ENCODE data around the gene PSD2. TPM values are rescaled to one million over a fixed set of nuclear protein-coding genes. Genes with fewer than 3 reads are reported as not detected.

The PSD2 gene
- total RNA-seq, 1 donor from 2014 or later, result 0.25 TPM

GRCh38 chr5:139774980-139775661 lies 20.5 kb upstream of the PSD2 start:
- Mint-ChIP-seq H3K27ac (ENCODE audit: unreplicated experiment) (no peak overlapping the region), H3K4me3 (ENCODE audit: unreplicated experiment) (no peak overlapping the region), H3K27me3 (ENCODE audit: low read depth, unreplicated experiment) (peaks cover 44% of the 10 kb centered on the region), H3K4me1 (ENCODE audit: low read depth, unreplicated experiment) (no peaks in the 10 kb centered on the region), H3K36me3 (ENCODE audit: low read depth, unreplicated experiment) (no peaks in the 10 kb centered on the region), H3K9me3 (ENCODE audit: unreplicated experiment) (peaks cover 2% of the 10 kb centered on the region)
- Histone ChIP-seq H4K20me1 (ENCODE audit: insufficient read depth, low read length) (no peaks in the 10 kb centered on the region), H3K79me2 (ENCODE audit: insufficient read depth, low read length) (no peaks in the 10 kb centered on the region), H3K4me2 (ENCODE audit: low read length) (peak overlapping the region; percentile 54), H3K9ac (ENCODE audit: low read length) (no peak overlapping the region), H3K27me3 (ENCODE audit: insufficient read depth, low read length) (peaks cover 5% of the 10 kb centered on the region), H2AFZ (ENCODE audit: low read depth, low read length) (peak overlapping the region; percentile 39), H3K27ac (ENCODE audit: low read depth, low read length) (no peak overlapping the region), H3K36me3 (ENCODE audit: insufficient read depth, low read length) (no peaks in the 10 kb centered on the region), H3K9me3 (ENCODE audit: insufficient read depth, low read depth, low read length) (no peaks in the 10 kb centered on the region), H3K4me1 (ENCODE audit: insufficient read depth, low read length) (no peaks in the 10 kb centered on the region), H3K4me3 (ENCODE audit: insufficient read depth, low read depth, low read length) (no peak overlapping the region)
- TF ChIP-seq CTCF (IDR thresholded peaks at IDR 0.05; ENCODE audit: insufficient read depth, low read depth, low read length) (peak; percentile 62), EZH2 (IDR thresholded peaks at IDR 0.05; ENCODE audit: insufficient read depth, low read length) (no peak)
- DNase-seq (ENCODE audit: low read depth) (peak; percentile 30), FAIRE-seq (no peak)

GRCh38 chr5:139775872-139776271 lies 19.7 kb upstream of the PSD2 start:
- H3K9me3 Mint-ChIP-seq (ENCODE audit: unreplicated experiment), result peaks cover 7% of the 10 kb centered on the region
- H3K4me1 ChIP-seq (ENCODE audit: insufficient read depth, low read length), result no peaks in the 10 kb centered on the region
- no peak overlapping the region for H3K4me3 ChIP-seq (ENCODE audit: insufficient read depth, low read depth, low read length)
- no peak overlapping the region for H3K27ac Mint-ChIP-seq (ENCODE audit: unreplicated experiment)
- H3K9ac ChIP-seq (ENCODE audit: low read length), result no peak overlapping the region
- TF ChIP-seq CTCF (IDR thresholded peaks at IDR 0.05; ENCODE audit: insufficient read depth, low read depth, low read length), result no peak
- TF ChIP-seq EZH2 (IDR thresholded peaks at IDR 0.05; ENCODE audit: insufficient read depth, low read length), result no peak
- no peak overlapping the region for H2AFZ ChIP-seq (ENCODE audit: low read depth, low read length)
- H3K4me2 ChIP-seq (ENCODE audit: low read length), result no peak overlapping the region
- H3K27ac ChIP-seq (ENCODE audit: low read depth, low read length), result no peak overlapping the region
- H3K9me3 ChIP-seq (ENCODE audit: insufficient read depth, low read depth, low read length), result no peaks in the 10 kb centered on the region
- peaks cover 51% of the 10 kb centered on the region for H3K27me3 Mint-ChIP-seq (ENCODE audit: low read depth, unreplicated experiment)
- no peaks in the 10 kb centered on the region for H3K79me2 ChIP-seq (ENCODE audit: insufficient read depth, low read length)
- H4K20me1 ChIP-seq (ENCODE audit: insufficient read depth, low read length), result no peaks in the 10 kb centered on the region
- FAIRE-seq, result no peak
- no peak overlapping the region for H3K4me3 Mint-ChIP-seq (ENCODE audit: unreplicated experiment)
- H3K36me3 ChIP-seq (ENCODE audit: insufficient read depth, low read length), result no peaks in the 10 kb centered on the region
- no peaks in the 10 kb centered on the region for H3K4me1 Mint-ChIP-seq (ENCODE audit: low read depth, unreplicated experiment)
- peaks cover 5% of the 10 kb centered on the region for H3K27me3 ChIP-seq (ENCODE audit: insufficient read depth, low read length)
- peaks cover 2% of the 10 kb centered on the region for H3K36me3 Mint-ChIP-seq (ENCODE audit: low read depth, unreplicated experiment)
- DNase-seq (ENCODE audit: low read depth), result no peak

GRCh38 chr5:139776861-139777260 lies 18.7 kb upstream of the PSD2 start:
- FAIRE-seq, result no peak
- TF ChIP-seq EZH2 (IDR thresholded peaks at IDR 0.05; ENCODE audit: insufficient read depth, low read length), result no peak
- no peaks in the 10 kb centered on the region for H4K20me1 ChIP-seq (ENCODE audit: insufficient read depth, low read length)
- Mint-ChIP-seq H3K9me3 (ENCODE audit: unreplicated experiment) (peaks cover 8% of the 10 kb centered on the region), H3K36me3 (ENCODE audit: low read depth, unreplicated experiment) (peaks cover 3% of the 10 kb centered on the region), H3K27me3 (ENCODE audit: low read depth, unreplicated experiment) (peaks cover 54% of the 10 kb centered on the region), H3K4me3 (ENCODE audit: unreplicated experiment) (no peak overlapping the region), H3K27ac (ENCODE audit: unreplicated experiment) (no peak overlapping the region), H3K4me1 (ENCODE audit: low read depth, unreplicated experiment) (no peaks in the 10 kb centered on the region)
- H3K4me3 ChIP-seq (ENCODE audit: insufficient read depth, low read depth, low read length), result no peak overlapping the region
- H3K9me3 ChIP-seq (ENCODE audit: insufficient read depth, low read depth, low read length), result no peaks in the 10 kb centered on the region
- H2AFZ ChIP-seq (ENCODE audit: low read depth, low read length), result no peak overlapping the region
- no peak overlapping the region for H3K4me2 ChIP-seq (ENCODE audit: low read length)
- no peaks in the 10 kb centered on the region for H3K79me2 ChIP-seq (ENCODE audit: insufficient read depth, low read length)
- H3K36me3 ChIP-seq (ENCODE audit: insufficient read depth, low read length), result no peaks in the 10 kb centered on the region
- H3K9ac ChIP-seq (ENCODE audit: low read length), result no peak overlapping the region
- no peak overlapping the region for H3K27ac ChIP-seq (ENCODE audit: low read depth, low read length)
- no peaks in the 10 kb centered on the region for H3K4me1 ChIP-seq (ENCODE audit: insufficient read depth, low read length)
- H3K27me3 ChIP-seq (ENCODE audit: insufficient read depth, low read length), result peaks cover 5% of the 10 kb centered on the region
- no peak for DNase-seq (ENCODE audit: low read depth)

All from astrocyte (in vitro differentiated cells and primary cell).